ENCODE measurements around the gene FAM20A. TPM values are rescaled to one million over a fixed set of nuclear protein-coding genes. Genes with fewer than 3 reads are reported as not detected.

The FAM20A gene
- total RNA-seq, 3 donors from 2014 or later (not counting 1 experiment from before 2014, with no cell fraction given), result 0.38 to 1.3 (median 0.66) TPM

DNA sequence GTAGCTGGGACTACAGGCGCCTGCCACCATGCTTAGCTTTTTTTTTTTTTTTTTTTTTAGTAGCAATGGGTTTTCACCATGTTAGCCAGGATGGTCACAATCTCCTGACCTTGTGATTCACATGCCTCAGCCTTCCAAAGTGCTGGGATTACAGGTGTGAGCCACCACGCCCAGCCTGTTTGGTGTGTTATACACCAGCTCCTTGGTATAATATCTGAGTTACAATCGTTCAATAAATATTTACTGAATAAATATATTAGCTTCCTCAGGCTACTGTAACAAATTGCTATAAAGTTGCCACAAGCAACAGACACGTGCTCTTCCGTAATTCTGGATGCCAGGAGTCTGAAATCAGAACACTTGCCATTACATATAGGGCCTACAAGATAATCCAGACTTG is 13.6 kb upstream of the FAM20A start:
- H3K27me3 ChIP-seq (ENCODE audit: control insufficient read depth, insufficient read depth, low read length), result peaks cover 9% of the 10 kb centered on the region
- ATAC-seq (no peak), DNase-seq (no peak)
- no peaks in the 10 kb centered on the region for H3K36me3 ChIP-seq (ENCODE audit: control insufficient read depth, insufficient read depth, low read length)
- no peak overlapping the region for H3K27ac Mint-ChIP-seq
- H3K4me3 Mint-ChIP-seq, result no peak overlapping the region
- peaks cover 19 to 51% of the 10 kb centered on the region in 2 donors for H3K27me3 Mint-ChIP-seq (ENCODE audit: low read depth in 2 of 2)
- H3K36me3 Mint-ChIP-seq, result no peaks in the 10 kb centered on the region
- H3K9me3 Mint-ChIP-seq, result peaks cover 0 to 5% of the 10 kb centered on the region in 2 donors
- 89% methylated on average over 5 of the region's 5 CpGs for WGBS (ENCODE audit: insufficient coverage)
- peaks cover 4 to 5% of the 10 kb centered on the region in 2 donors for H3K4me1 Mint-ChIP-seq
- no peak for TF ChIP-seq CTCF (IDR thresholded peaks at IDR 0.05)
- no peak overlapping the region for H3K4me3 ChIP-seq (ENCODE audit: low read length)
- H3K27ac ChIP-seq (ENCODE audit: low read length), result no peak overlapping the region
- no peaks in the 10 kb centered on the region for H3K4me1 ChIP-seq (ENCODE audit: control insufficient read depth, insufficient read depth, low read length)
- intact Hi-C loops (cut with micrococcal nuclease), result no loop called here
- H3K9me3 ChIP-seq (ENCODE audit: control insufficient read depth, insufficient read depth, low read length), result peaks cover 9% of the 10 kb centered on the region

DNA sequence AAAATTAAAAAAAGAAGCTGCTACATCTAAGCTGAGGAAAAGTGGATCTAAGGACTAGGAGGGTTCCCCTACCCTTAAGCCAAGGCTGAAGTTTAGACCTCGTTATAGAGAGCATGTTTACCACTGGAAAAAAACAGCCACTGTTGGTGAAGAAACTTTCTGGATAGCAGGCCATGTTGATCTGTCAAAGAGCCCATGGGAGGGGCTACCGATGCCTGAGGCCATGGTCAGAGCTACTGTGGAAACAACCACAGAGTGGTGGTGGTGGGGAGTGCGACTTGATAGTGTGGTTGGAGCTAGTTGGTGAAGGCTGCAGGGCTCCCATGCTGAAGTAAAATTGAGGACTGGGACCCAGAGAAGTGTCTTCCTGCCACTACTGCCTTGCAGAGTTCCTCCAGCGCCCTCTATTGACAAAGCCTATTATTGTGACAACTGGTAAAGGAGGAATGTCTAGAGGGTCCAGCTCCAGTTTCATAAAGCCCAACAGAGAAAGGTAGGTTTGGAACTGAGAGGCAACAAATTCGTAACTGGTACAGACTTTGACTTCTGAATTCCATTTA is 12.7 kb upstream of the FAM20A start:
- H3K36me3 ChIP-seq (ENCODE audit: control insufficient read depth, insufficient read depth, low read length), result no peaks in the 10 kb centered on the region
- Mint-ChIP-seq H3K27ac (no peak overlapping the region), H3K36me3 (peaks cover 6% of the 10 kb centered on the region), H3K27me3 (ENCODE audit: low read depth in 2 of 2) (peaks cover 13 to 42% of the 10 kb centered on the region in 2 donors), H3K9me3 (peaks cover 0 to 5% of the 10 kb centered on the region in 2 donors), H3K4me3 (no peak overlapping the region), H3K4me1 (peaks cover 4 to 5% of the 10 kb centered on the region in 2 donors)
- ATAC-seq, result peak; percentile 42 to 77 (median 55)
- intact Hi-C loops (cut with micrococcal nuclease), result no loop called here
- peaks cover 9% of the 10 kb centered on the region for H3K9me3 ChIP-seq (ENCODE audit: control insufficient read depth, insufficient read depth, low read length)
- peak; percentile 54 for TF ChIP-seq CTCF (IDR thresholded peaks at IDR 0.05)
- H3K27ac ChIP-seq (ENCODE audit: low read length), result no peak overlapping the region
- WGBS (ENCODE audit: insufficient coverage), result 41% methylated on average over 4 of the region's 5 CpGs
- peaks cover 3% of the 10 kb centered on the region for H3K27me3 ChIP-seq (ENCODE audit: control insufficient read depth, insufficient read depth, low read length)
- peak in 1 of 2 donors; percentile 37 for DNase-seq
- no peak overlapping the region for H3K4me3 ChIP-seq (ENCODE audit: low read length)
- H3K4me1 ChIP-seq (ENCODE audit: control insufficient read depth, insufficient read depth, low read length), result no peaks in the 10 kb centered on the region

- Mint-ChIP-seq H3K36me3 (peaks cover 10% of the 10 kb centered on the region), H3K4me3 (no peak overlapping the region), H3K4me1 (peaks cover 4 to 5% of the 10 kb centered on the region in 2 donors), H3K27ac (no peak overlapping the region), H3K27me3 (ENCODE audit: low read depth in 2 of 2) (peaks cover 9 to 35% of the 10 kb centered on the region in 2 donors), H3K9me3 (peaks cover under 1 to 7% of the 10 kb centered on the region in 2 donors)
- intact Hi-C loops (cut with micrococcal nuclease), result no loop called here
- peaks cover 9% of the 10 kb centered on the region for H3K9me3 ChIP-seq (ENCODE audit: control insufficient read depth, insufficient read depth, low read length)
- TF ChIP-seq CTCF (IDR thresholded peaks at IDR 0.05), result no peak
- no peak for DNase-seq
- no peaks in the 10 kb centered on the region for H3K4me1 ChIP-seq (ENCODE audit: control insufficient read depth, insufficient read depth, low read length)
- ATAC-seq, result no peak
- H3K27ac ChIP-seq (ENCODE audit: low read length), result no peak overlapping the region
- no peak overlapping the region for H3K4me3 ChIP-seq (ENCODE audit: low read length)
- peaks cover 3% of the 10 kb centered on the region for H3K27me3 ChIP-seq (ENCODE audit: control insufficient read depth, insufficient read depth, low read length)
- H3K36me3 ChIP-seq (ENCODE audit: control insufficient read depth, insufficient read depth, low read length), result no peaks in the 10 kb centered on the region
Observed at GRCh38 chr17:68612923-68613292, 11.7 kb upstream of the FAM20A start.

Data from natural killer cell (primary cell).